GM23338 (cell line): ENCODE measurements around the gene TAGLN.

Experiments used
- CTCF ChIP-seq, 2 experiments: fragments of 200-600 bp in 1 of 2; sonication (generic) in 1 of 2; conservative IDR thresholded peaks; 2 replicates each; pipeline versions ENCODE4 v1.5.1 to v1.6.1; 2016 to 2017; ENCODE audit warnings: antibody characterized with exemption in 2 of 2, low read depth in 2 of 2, mild to moderate bottlenecking in 2 of 2, moderate library complexity in 1 of 2
- EZH2phosphoT487 ChIP-seq: fragments of 200-600 bp; sonication (generic); IDR thresholded peaks from one replicate; pipeline ENCODE4 v1.8.1; 2018; ENCODE audit warnings: antibody characterized with exemption; ENCODE audit not compliant: unreplicated experiment
- NANOG ChIP-seq: IDR thresholded peaks from 2 replicates; pipeline ENCODE4 v1.6.1; 2016; ENCODE audit warnings: antibody characterized with exemption, borderline replicate concordance

- no peak for TF ChIP-seq CTCF (conservative IDR thresholded peaks at IDR 0.05; ENCODE audit: low read depth in 2 of 2)
- no peak for TF ChIP-seq NANOG
- no peak for TF ChIP-seq EZH2phosphoT487
These were observed 3.4 kb upstream of the TAGLN start for GRCh38 chr11:117195761-117196160.
